Measurements from ENCODE around the gene MC2R.
"Not testable (repeated sequence)": the region's sequence is repeated elsewhere in the genome, so short reads cannot be mapped to it uniquely, and the experiment has no call there.

Gene MC2R

DNA sequence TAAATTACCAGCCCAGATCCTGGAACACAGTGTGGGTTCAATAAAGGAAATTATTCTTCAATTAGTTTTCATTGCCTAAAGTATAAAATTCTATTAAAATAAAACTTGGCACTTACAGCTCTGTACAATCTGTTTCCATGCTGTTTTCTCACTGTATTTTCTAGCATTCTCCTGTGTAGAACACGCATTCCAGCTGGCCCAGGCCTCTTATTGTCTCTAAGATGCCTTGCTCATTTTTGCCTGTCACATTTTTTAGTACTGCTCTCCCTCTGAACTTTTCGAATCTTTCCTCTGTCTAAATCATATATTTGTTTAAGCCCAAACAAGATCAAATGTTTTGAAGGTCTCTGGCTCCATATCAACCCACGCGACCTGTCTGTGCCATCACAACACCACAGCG is 20.8 kb downstream of the MC2R start:
- in situ Hi-C loops (cut with HindIII; ENCODE audit: low sequenced_read_pairs): no loop called here

DNA sequence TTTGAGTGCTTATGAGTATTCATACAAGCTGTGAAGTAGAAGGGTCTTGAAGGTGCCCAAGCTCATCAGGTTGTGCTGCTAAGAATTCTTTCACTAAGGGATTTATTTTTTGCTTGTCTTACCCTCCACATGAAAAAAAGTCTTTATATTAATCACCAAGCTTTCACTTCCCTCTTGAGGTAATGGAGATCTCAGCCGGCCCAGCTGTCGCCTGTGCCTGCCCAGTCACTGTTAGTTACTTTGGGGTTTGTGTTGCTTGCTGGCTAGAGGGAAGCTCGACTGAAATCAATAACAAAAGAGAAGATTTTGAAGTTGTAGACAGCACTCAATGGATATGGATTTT is 21.9 kb downstream of the MC2R start:
- in situ Hi-C loops (cut with HindIII; ENCODE audit: low sequenced_read_pairs): no loop called here

DNA sequence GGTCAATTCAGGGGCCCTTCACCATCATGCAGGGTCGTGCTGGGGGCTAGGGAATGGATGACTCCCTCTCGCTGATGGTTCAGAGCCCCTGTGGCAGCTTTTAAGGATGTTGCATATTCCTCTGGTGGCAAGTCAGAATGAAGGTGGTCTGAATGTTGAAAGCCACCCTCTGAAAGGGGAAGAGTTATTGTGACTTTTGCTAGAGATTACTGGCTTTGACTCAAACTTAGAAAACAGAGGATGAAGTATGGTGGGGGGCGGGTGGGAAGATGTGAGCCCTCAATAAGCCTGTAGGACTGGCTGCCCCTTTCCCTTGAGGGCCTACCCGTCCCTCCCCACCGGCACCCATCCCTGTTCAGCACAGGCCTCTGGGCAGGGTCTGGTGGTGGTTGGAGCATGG is 23.2 kb downstream of the MC2R start:
- in situ Hi-C loops (cut with HindIII; ENCODE audit: low sequenced_read_pairs): no loop called here

DNA sequence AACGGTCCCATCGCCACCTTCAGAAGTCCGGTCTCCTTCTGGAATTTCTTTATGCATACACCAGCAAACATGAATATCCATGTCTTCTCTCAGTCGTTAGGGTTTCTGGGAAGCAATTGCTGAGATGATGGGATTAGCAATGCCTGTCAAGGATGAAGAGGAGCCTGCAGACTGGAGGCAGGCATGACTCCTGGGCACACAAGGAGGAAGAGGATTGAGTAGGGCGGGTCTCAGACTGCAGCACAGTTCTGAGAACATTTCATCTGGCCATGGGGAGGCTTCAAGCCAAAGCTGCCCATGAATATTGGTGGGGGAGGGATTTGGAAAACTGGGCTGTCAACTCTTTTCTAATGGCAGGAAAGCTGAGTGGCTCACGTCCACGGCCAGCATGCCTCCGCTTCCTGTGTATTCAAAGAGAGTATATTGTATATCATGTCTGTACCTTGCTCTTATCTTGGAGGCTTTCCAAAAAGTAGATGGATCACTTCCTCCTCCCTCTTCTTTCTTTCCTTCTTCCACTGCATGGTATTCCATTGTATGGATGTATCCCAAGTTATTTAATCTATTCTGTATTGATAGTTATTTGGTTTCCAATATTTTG is 24.5 kb downstream of the MC2R start:
- in situ Hi-C loops (cut with HindIII; ENCODE audit: low sequenced_read_pairs): no loop called here

DNA sequence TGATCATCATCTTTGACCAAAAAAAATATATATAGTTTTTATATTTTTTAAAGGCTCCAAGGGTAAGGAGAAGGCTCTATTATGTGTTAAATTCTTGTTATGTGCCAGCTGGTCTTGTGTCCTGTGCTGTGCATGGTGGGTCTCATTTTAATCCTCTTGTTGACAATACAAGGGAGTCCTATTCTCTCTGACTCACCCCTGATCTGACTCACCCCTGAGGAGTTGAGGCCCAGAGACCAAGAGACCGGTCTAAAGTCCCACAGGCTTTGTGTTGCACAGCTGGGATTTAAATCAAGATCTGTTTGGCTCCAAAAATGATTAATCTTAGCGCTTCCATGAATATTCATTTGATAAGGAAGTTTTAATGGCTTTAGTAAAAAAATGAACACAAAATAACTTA is 25.7 kb downstream of the MC2R start:
- in situ Hi-C loops (cut with HindIII; ENCODE audit: low sequenced_read_pairs): no loop called here

DNA sequence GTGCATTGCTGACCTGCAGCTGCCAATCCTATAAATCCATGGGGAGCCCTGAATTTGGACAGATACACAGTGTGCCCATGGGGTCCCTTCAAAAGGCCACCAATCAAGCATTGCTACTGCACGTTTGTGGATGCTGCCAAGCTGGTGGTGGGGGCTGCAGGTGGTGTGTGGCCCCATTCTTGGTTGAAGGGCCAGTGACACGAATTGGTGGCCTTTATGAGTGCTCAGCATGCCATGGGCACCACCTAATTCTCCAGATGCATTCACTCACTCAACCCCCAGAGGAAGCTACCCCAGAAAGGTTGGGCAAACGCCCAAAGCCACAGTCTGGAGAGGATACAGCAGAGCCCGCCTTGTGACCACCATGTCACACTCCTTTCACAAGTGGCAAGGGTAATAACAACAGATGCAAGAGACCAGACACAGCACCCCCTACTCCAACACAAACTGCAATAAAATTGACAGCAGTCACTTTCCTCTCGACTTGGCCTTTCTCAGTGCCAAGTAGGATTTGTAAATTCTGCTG is 27.1 kb downstream of the MC2R start:
- in situ Hi-C loops (cut with HindIII; ENCODE audit: low sequenced_read_pairs): no loop called here

DNA sequence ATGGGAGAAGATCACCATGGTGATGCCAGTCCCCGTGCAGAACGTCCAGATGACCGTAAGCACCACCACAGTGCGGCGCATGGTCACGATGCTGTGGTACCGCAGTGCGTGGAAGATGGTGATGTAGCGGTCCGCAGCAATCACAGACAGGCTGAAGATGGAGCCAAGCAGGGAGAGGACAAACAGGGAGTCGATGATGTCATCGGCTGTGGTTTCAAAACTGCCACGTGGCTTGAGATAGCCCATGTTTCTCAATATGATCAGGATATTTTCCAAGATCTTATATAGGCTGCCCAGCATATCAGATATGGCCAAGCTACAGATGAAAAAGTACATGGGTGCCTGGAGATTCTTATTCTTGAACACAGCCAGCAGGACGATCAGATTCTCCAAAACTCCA is 30.3 kb downstream of the MC2R start:
- in situ Hi-C loops (cut with HindIII; ENCODE audit: low sequenced_read_pairs): no loop called here

DNA sequence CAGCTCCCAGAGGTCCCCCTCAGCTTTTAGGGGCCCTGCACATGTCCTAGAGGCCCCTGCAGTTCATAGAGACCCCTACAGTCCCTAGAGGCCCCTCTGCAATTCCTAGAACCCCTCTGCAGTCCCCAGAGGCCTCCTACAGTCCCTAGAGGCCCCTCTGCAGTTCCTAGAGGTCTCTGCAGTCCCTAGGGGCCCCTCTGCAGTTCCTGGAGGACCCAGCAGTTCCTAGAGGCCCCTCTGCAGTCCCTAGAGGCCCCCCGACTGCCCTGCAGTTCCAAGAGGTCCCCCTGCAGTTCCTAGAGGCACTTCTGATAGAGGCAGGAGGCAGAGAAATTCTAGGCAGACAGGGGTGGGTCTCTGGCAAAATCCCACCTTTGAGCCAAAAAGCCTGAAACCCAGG is 35.4 kb downstream of the MC2R start:
- in situ Hi-C loops (cut with HindIII; ENCODE audit: low sequenced_read_pairs): no loop called here

DNA sequence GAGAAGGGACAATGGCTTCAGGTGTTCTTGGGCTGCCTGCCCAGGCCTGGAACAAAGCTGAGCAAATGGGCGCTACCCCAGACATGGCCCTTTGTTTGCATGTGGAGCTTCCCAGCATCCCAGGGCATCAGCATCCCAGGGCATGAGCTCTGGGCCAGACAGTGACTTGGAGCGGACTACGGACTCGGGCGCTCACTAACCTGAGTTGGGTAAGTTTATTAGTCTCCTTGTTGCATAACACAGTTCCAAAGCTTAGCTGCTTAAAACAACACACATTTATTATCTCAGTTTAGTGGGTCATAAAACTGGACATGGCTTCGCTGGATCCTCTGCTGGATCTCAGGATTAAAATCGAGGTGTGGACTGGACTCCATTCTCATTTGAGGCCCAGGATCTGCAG is 35.8 kb downstream of the MC2R start:
- in situ Hi-C loops (cut with HindIII; ENCODE audit: low sequenced_read_pairs): no loop called here

DNA sequence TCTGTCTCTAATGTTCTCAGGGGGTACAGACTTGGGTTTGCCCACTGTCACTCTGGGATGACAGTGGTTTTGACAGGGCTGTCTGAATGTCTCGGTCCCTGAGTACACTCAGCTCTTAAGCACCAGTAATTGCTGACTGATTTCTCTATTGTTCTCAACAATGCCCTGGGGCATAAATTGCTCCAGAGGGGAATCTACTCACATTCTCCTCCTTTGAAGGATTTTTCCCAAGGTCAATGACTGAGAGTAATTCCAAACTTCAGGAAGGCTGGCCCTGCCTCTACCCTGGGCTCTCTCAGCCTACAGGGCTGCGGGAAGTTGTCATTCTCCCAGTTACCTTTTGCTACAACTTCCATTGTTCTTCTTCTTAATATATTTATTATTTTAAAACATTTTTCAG is 36.5 kb downstream of the MC2R start:
- in situ Hi-C loops (cut with HindIII; ENCODE audit: low sequenced_read_pairs): no loop called here

DNA sequence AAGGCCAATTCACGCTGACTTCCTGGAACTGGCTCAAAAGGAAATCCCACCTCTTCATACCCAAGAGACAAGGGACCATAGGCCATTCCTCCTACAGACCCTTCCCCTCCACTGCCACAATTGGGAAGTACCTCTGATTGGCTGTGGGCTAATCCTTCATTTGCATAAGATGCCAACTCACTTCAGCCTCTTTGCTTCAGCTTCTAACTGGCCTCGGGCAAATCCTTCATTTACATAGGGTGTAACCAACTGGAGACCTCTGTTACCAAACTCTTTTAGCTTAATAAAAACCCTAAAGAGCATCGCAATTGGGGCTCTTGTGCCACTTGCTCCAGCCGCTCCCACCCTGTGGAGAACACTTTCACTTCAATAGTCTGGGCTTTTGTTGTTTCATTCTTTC is 38.2 kb downstream of the MC2R start:
- in situ Hi-C loops (cut with HindIII; ENCODE audit: low sequenced_read_pairs): no loop called here

DNA sequence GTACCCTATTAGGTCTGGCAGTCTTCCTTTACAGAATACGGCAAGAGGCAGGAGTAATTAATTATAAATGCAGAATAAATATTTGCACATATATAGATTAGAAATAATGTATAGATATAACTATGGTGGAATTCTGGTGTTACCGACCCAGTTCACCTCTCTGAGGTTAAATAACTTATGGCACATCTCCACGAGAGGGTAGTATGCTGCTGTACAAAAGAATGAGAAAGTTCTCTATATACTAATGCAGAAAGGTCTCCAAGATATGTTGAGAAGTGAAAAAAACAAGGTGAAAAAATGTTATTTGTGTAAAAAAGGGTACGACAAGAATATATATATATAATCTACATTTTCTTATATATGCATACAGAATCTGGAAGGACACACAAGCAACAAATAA is 40.8 kb downstream of the MC2R start:
- in situ Hi-C loops (cut with HindIII; ENCODE audit: low sequenced_read_pairs): no loop called here

DNA sequence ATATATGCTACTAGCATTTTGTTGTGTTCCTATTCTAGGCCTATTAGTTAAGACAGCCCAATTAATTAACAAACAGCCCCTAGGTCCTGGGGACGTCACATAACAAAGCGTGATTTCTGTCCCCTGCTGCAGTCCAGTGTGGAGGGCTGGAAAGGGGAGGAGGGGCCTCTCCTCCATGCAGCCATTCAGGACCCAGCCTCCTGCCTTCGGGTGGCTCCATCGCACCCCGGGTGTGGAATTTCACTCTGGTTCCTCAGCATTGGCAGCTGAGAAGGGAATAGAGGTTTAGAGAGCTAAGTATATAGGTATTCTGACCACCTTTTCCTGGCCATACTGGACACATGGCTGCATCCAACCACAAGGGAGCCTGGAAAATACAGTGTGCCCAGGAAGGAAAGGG is 42.4 kb downstream of the MC2R start:
- in situ Hi-C loops (cut with HindIII; ENCODE audit: low sequenced_read_pairs): no loop called here

DNA sequence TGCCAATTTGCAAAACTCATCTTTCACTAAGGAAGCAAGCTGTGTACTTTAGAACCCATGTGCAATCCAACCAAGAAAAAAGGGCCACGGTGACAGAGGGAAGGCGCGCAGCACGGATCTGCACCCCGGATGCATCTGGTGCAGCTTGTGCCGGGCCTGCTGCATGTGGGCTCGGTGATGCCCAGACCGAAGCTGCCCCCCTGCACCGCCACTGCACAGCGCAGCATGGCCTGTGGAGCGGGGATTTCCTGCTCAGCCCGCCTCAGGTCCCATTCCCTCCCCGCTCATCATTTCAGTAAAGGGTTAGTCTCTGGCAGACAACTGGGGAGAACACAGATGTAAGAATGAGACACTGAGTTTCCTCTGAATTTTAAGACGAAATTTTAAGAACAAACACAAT is 43.0 kb downstream of the MC2R start:
- in situ Hi-C loops (cut with HindIII; ENCODE audit: low sequenced_read_pairs): no loop called here

DNA sequence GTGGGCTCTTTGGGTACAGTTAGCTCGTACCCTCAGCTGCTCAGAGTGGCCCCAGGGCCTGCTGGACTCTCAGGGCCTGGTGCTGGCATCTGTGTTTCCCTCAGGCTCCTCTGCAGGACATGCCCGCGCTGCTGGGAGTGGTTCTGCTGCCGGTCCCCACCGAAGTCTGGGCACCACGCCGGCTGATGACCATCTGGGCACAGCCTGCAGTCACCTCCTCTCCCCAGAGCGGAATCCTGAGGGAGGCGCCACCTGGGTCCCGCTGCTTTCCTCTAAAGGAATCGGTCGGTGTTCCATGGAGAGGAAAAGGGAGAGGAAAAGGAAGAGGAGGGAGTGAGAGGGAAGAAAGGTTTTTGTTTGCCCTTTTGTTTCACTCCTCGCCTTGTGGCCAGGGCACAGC is 43.6 kb downstream of the MC2R start:
- in situ Hi-C loops (cut with HindIII; ENCODE audit: low sequenced_read_pairs): no loop called here

DNA sequence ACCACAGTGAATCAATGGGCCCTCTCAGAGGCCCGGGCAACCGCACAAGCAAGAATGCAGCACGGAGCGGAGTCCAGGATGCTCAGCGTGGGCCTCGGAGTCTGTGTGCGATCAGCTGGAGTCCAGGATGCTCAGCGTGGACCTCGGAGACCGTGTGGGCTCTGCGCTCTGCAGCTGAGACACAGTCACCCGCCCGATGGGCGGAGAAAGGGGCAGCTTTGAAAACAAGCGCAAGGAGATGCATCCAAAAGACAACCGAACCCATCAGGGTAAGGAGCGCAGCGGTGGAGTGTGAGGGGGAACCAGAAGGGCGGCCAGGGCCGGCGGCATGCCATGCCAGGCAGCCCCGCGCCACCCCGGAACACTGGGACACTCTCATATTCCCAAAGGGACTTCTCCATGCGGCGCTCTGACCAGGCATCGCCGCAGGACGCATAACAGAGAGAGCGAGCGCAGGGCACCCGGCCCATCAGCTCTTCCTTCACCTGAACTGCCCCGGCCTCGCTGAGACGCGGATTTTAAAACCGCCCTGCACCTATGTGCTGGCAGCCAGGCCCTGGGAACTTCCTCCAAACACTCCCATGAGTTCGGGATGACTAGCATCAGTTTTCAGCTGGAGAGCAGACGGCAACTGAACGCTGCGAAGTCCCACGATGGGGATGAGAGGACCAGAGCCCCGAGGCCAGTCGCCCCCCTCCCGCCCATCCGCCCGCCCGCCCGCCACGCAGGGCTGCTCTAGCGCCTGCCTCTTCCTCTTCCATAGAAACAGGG is 46.6 kb downstream of the MC2R start:
- in situ Hi-C loops (cut with HindIII; ENCODE audit: low sequenced_read_pairs): no loop called here

DNA sequence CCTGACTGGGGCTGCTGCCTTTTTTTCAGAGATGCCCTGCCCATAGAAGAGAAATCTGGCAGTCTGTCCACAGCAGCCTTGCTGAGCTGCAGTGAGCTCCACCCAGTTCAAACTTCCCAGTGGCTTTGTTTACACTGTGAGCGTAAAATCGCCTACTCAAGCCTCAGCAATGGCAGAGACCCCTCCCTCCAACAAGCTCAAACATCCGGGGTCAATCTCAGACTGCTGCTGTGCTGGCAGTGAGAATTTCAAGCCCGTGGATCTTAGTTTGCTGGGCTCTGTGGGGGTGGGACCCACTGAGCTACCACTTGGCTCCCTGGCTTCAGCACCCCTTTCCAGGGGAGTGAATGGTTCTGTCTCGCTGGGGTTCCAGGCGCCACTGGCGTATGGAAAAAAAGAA is 52.4 kb downstream of the MC2R start:
- in situ Hi-C loops (cut with HindIII; ENCODE audit: low sequenced_read_pairs): not testable (repeated sequence)

DNA sequence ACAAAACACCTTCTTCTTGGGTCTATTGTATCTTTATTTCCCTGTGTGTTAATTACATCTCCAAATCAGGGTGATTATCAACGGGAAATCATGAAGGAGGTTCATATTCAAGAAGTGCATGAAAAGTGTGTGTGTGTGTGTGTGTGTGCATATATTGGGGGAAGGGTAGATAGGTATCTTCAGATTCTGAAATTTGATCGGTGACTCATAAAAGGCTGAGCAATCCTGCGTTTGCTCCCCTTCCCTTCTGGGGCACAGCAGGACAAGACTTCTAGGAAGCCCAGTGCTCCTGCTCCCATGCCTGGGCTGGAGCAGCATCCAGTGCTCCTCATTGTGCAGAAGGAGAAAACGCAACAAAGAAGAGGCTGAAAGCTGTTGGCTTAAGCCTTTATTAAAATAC is 65.5 kb downstream of the MC2R start:
- in situ Hi-C loops (cut with HindIII; ENCODE audit: low sequenced_read_pairs): no loop called here

DNA sequence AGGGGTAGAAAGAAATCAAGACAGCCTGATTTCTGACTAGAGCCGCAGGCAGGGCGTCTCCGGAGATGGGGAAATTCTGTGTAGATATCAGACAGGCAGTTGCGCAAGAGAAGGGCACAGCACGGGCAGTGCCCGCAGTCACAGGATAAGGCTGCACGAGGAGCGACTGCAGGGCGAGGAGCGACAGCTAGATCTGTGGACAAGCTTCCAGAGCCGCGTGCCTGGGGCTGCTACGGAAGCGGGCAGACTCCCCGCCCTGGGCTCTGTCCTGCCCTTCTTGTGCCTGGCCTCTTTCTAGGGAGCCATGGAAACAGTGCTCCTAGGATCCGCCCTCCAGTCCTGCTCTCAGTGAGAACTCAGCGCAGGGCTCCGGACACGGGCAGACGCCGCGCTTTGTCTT is 78.8 kb downstream of the MC2R start:
- in situ Hi-C loops (cut with HindIII; ENCODE audit: low sequenced_read_pairs): no loop called here

DNA sequence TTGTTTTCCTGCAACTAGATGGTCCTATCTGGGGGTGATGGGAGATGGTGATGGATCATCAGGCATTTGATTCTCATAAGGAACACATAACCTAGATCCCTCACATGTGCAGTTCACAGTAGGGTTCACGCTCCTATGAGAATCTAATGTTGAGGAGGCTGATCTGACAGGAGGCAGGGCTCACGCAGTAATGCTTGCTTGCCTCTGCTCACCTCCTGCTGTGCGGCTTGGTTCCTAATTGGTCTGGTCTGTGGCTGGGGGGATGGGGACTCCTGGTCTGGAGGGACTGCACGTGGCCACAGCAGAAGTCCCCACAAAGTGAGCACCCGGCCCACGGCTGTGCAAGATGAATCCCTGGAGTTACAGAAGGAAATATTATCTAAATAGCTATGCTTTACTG is 80.1 kb downstream of the MC2R start:
- in situ Hi-C loops (cut with HindIII; ENCODE audit: low sequenced_read_pairs): no loop called here

DNA sequence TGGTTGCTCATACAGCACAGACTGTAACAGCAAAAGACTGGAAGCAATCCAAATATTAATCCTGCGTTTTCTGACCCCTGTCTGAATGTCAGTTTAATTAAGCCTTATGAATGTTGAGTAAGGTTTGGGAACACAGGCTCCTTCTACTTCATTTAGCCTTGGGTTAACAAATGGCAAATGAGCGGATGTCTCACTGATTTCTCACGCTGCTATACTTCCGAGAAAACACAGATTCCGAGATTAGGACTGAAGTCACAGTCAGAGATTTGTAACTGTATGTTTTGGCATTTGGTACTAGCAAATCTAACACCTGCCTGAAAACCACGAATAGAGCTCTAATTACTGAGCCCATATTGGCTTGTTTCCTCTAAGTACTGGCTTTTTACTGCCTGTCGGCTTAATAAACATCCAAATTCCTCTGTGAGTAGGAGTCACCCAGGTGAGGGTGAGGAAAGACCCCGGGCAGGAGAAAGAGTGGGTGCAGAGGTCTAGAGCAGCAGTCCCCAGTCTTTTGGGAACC is 80.8 kb downstream of the MC2R start:
- in situ Hi-C loops (cut with HindIII; ENCODE audit: low sequenced_read_pairs): no loop called here
